Endothelial cell of umbilical vein (primary cell): ENCODE data around the gene PLXDC1. TPM values are rescaled to one million over a fixed set of nuclear protein-coding genes. Genes with fewer than 3 reads are reported as not detected.

ENCODE experiments used
- BruUV-seq: library from RNA; stranded (reverse); fragments of 400-500 nt; replicated peaks from 2 replicates; lab custom pipeline; 2021; lab: Mats Ljungman, UMichigan
- CTCF ChIA-PET: fragments of 300-600, 350-600 bp; sonication (Branson Sonifier 250); formaldehyde crosslinking; loops from one replicate; lab custom pipeline; 2021; ENCODE audit warnings: antibody characterized with exemption, inconsistent platforms; lab: Charles Lee
- POLR2A ChIA-PET: fragments of 300-600, 350-600 bp; sonication (Branson Sonifier 250); formaldehyde crosslinking; loops from one replicate; lab custom pipeline; 2021; ENCODE audit warnings: antibody characterized with exemption, inconsistent platforms; lab: Charles Lee
- DNase-seq: peaks from one replicate; pipeline ENCODE4 v3.0.0-alpha.2; 2011; ENCODE audit warnings: low read depth, low spot score
- FAIRE-seq: peaks from 2 replicates; lab custom pipeline; 2011; peaks lifted over from hg19 to GRCh38; lab: Jason Lieb, UNC
- H2AFZ ChIP-seq: 2 replicates; pipeline ENCODE4 v1.6.0; 2012; ENCODE audit warnings: low read depth, low read length, control low read depth, inconsistent platforms
- H3K27ac ChIP-seq: 2 replicates; pipeline ENCODE4 v1.5.1; 2011; ENCODE audit warnings: low read depth, mild to moderate bottlenecking, control low read depth, low read length, moderate library complexity; ENCODE audit not compliant: insufficient read depth
- H3K27me3 ChIP-seq, 2 experiments: 2 replicates each; pipeline versions ENCODE4 v1.6.0 to v1.6.1; 2011; ENCODE audit warnings: low read length in 2 of 2, mixed read lengths in 1 of 2; ENCODE audit not compliant: control insufficient read depth in 2 of 2, insufficient read depth in 2 of 2
- H3K36me3 ChIP-seq, 2 experiments: 2 replicates in 1 of 2; 3 replicates in 1 of 2; pipeline ENCODE4 v1.5.1; 2011; ENCODE audit warnings: low read length in 2 of 2, mild to moderate bottlenecking in 1 of 2, moderate library complexity in 1 of 2; ENCODE audit not compliant: control insufficient read depth in 2 of 2, insufficient read depth in 2 of 2; ENCODE audit errors: extremely low read depth in 1 of 2
- H3K4me1 ChIP-seq: 3 replicates; pipeline ENCODE4 v1.5.1; 2011; ENCODE audit warnings: mild to moderate bottlenecking, low read length; ENCODE audit not compliant: control insufficient read depth, insufficient read depth; ENCODE audit errors: extremely low read depth
- H3K4me2 ChIP-seq: 2 replicates; pipeline ENCODE4 v1.6.1; 2011; ENCODE audit warnings: low read length, control low read depth, mixed read lengths; ENCODE audit not compliant: insufficient read depth
- H3K4me3 ChIP-seq, 3 experiments: fragments of 200-600 bp in 1 of 3; sonication (generic), shearing (Covaris generic) in 1 of 3; replicated peaks in 1 of 3; 2 replicates each; pipeline ENCODE4 v1.5.1; 2011 to 2016; ENCODE audit warnings: control low read depth in 3 of 3, low read length in 3 of 3, mild to moderate bottlenecking in 2 of 3, inconsistent platforms in 1 of 3, low read depth in 1 of 3, moderate library complexity in 1 of 3; ENCODE audit not compliant: insufficient read depth in 1 of 3
- H3K79me2 ChIP-seq: 2 replicates; pipeline ENCODE4 v1.6.0; 2012; ENCODE audit warnings: low read length, inconsistent platforms; ENCODE audit not compliant: control insufficient read depth, insufficient read depth
- H3K9ac ChIP-seq: replicated peaks from 2 replicates; pipeline ENCODE3; 2011; ENCODE audit warnings: low read length, control low read depth; ENCODE audit not compliant: insufficient read depth; ENCODE audit errors: extremely low read depth
- H3K9me1 ChIP-seq: replicated peaks from 3 replicates; pipeline ENCODE4 v1.6.0; 2011; ENCODE audit warnings: mild to moderate bottlenecking, low read length; ENCODE audit not compliant: control insufficient read depth, insufficient read depth; ENCODE audit errors: extremely low read depth
- H3K9me3 ChIP-seq: replicated peaks from 2 replicates; pipeline ENCODE4 v1.5.1; 2012; ENCODE audit warnings: low read length, inconsistent platforms; ENCODE audit not compliant: control insufficient read depth, insufficient read depth
- H4K20me1 ChIP-seq: replicated peaks from 2 replicates; pipeline ENCODE3; 2011; ENCODE audit warnings: mild to moderate bottlenecking, low read length; ENCODE audit not compliant: control insufficient read depth, insufficient read depth; ENCODE audit errors: extremely low read depth
- EZH2 ChIP-seq: IDR thresholded peaks from 2 replicates; pipeline ENCODE4 v1.6.1; 2012; ENCODE audit warnings: borderline replicate concordance, low read depth, mild to moderate bottlenecking, moderate library complexity, low read length, inconsistent platforms; ENCODE audit not compliant: severe bottlenecking
- FOS ChIP-seq: IDR thresholded peaks from 2 replicates; pipeline ENCODE4 v1.6.1; 2011; ENCODE audit warnings: mild to moderate bottlenecking, low read length, moderate library complexity, borderline replicate concordance; ENCODE audit not compliant: insufficient read depth
- GATA2 ChIP-seq: IDR thresholded peaks from 2 replicates; pipeline ENCODE4 v1.7.0; 2011; ENCODE audit warnings: low read depth, mild to moderate bottlenecking, moderate library complexity, mixed read lengths, low read length; ENCODE audit not compliant: insufficient read length, insufficient read depth
- JUN ChIP-seq: IDR thresholded peaks from 2 replicates; pipeline ENCODE4 v1.6.1; 2011; ENCODE audit warnings: borderline replicate concordance, low read depth; ENCODE audit not compliant: insufficient read length, insufficient read depth
- MYC ChIP-seq: IDR thresholded peaks from one replicate; pipeline ENCODE4 v1.6.1; 2011; ENCODE audit warnings: mild to moderate bottlenecking, low read depth, low read length
- POLR2A ChIP-seq: IDR thresholded peaks from 2 replicates; pipeline ENCODE4 v1.6.1; 2012; ENCODE audit warnings: low read depth, mild to moderate bottlenecking, control low read depth, low read length
- POLR2AphosphoS5 ChIP-seq: IDR thresholded peaks from 2 replicates; pipeline ENCODE4 v1.6.1; 2012; ENCODE audit warnings: low read depth, mild to moderate bottlenecking, control low read depth, low read length, moderate library complexity; ENCODE audit not compliant: insufficient read depth
- dilution Hi-C: fragments of 300-500 bp; cut with MboI; formaldehyde crosslinking; loops from one replicate; pipeline ENCODE4 v1.15.0; 2019; ENCODE audit warnings: low sequenced_read_pairs; ENCODE audit not compliant: extremely low pct_ligation_motif_present
- intact Hi-C: fragments of 100-400 bp; cut with micrococcal nuclease; formaldehyde crosslinking; loops from one replicate; pipeline ENCODE4 v1.10.0; 2022
- polyA plus RNA-seq, 4 experiments: library from polyadenylated mRNA; depleted of rRNA in 3 of 4; stranded (reverse) in 3 of 4; unstranded in 1 of 4; fragments of >200 nt; gene quantifications; 2 replicates each; pipeline versions ENCODE4 v1.2.1 to v1.2.3, GENCODE V29; 2011 to 2012; ENCODE audit warnings: missing spikeins in 1 of 4
- total RNA-seq: library from RNA; stranded (reverse); gene quantifications from 2 replicates; pipeline ENCODE4 v1.2.3, GENCODE V29; 2021
- TF ChIP-seq, protein P1 (sequence below): IDR thresholded peaks from 2 replicates; pipeline ENCODE4 v1.6.1; 2011; ENCODE audit not compliant: insufficient read depth, insufficient read length
- TF ChIP-seq, protein P2 (sequence below), 2 donors: IDR thresholded peaks; 1 replicate in 1 of 2; 2 replicates in 1 of 2; pipeline ENCODE4 v1.5.1; 2011; ENCODE audit warnings: low read length in 2 of 2, mild to moderate bottlenecking in 2 of 2, moderate library complexity in 2 of 2, control low read depth in 1 of 2, inconsistent platforms in 1 of 2, low read depth in 1 of 2; ENCODE audit not compliant: insufficient read depth in 1 of 2; ENCODE audit errors: extremely low read depth in 1 of 2

The PLXDC1 gene
- total and polyA plus RNA-seq, 2 donors (not counting 3 experiments of a cell fraction or from before 2014, with no cell fraction given) = 0.03 TPM; not detected in 1

DNA sequence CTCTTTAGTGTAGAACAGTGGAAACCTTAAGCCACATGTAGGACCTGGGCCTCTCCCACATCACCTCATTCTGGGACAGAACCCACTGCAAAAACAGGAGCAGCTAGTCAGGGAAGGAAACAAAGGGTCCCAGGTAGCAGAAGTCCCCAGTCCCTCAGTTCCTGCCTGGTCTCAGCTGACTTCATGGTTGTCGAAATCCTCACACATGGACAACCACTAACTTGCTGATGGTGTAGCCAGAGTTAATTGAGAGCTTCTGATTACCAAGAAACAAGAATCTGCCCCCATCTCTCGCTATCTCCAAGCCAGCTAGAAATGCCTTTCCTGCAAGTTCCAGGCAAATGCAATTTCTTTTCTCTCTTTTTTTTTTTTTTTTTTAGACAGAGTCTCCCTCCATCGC lies 18.1 kb upstream of the PLXDC1 start:
- Histone ChIP-seq H3K9me3 (no peaks in the 10 kb centered on the region), H3K4me2 (no peak overlapping the region), H3K79me2 (no peaks in the 10 kb centered on the region), H3K36me3 (no peaks in the 10 kb centered on the region), H2AFZ (no peak overlapping the region), H3K9me1 (no peaks in the 10 kb centered on the region), H3K9ac (no peak overlapping the region), H4K20me1 (no peaks in the 10 kb centered on the region), H3K27ac (no peak overlapping the region), H3K27me3 (peaks cover 22 to 27% of the 10 kb centered on the region in 2 experiments), H3K4me3 (no peak overlapping the region), H3K4me1 (peaks cover 5% of the 10 kb centered on the region)
- POLR2A ChIA-PET = no interaction called here
- no TSS peak for BruUV-seq
- TF ChIP-seq FOS = no peak
- TF ChIP-seq, protein P1, sequence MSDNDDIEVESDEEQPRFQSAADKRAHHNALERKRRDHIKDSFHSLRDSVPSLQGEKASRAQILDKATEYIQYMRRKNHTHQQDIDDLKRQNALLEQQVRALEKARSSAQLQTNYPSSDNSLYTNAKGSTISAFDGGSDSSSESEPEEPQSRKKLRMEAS = no peak
- TF ChIP-seq MYC = no peak
- no peak for TF ChIP-seq JUN
- TF ChIP-seq POLR2AphosphoS5 = no peak
- TF ChIP-seq POLR2A = no peak
- no peak for TF ChIP-seq GATA2
- TF ChIP-seq EZH2 = no peak
- TF ChIP-seq, protein P2, sequence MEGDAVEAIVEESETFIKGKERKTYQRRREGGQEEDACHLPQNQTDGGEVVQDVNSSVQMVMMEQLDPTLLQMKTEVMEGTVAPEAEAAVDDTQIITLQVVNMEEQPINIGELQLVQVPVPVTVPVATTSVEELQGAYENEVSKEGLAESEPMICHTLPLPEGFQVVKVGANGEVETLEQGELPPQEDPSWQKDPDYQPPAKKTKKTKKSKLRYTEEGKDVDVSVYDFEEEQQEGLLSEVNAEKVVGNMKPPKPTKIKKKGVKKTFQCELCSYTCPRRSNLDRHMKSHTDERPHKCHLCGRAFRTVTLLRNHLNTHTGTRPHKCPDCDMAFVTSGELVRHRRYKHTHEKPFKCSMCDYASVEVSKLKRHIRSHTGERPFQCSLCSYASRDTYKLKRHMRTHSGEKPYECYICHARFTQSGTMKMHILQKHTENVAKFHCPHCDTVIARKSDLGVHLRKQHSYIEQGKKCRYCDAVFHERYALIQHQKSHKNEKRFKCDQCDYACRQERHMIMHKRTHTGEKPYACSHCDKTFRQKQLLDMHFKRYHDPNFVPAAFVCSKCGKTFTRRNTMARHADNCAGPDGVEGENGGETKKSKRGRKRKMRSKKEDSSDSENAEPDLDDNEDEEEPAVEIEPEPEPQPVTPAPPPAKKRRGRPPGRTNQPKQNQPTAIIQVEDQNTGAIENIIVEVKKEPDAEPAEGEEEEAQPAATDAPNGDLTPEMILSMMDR (IDR thresholded peaks at IDR 0.05; ENCODE audit: extremely low read depth in 1 of 2, insufficient read depth in 1 of 2, low read depth in 1 of 2, low read length in 2 of 2) = no peak
- no peak for FAIRE-seq
- CTCF ChIA-PET = interaction anchor here (1.2 to 1.6 kb wide), 3 partner anchors 10 to 186 kb away, joined by 3 to 8 read pairs (median 6); no protein-coding TSS in a partner anchor
- DNase-seq = no peak
- intact Hi-C loops (no loop called here), dilution Hi-C loops (no loop called here)
